ENCODE results near the gene CALCOCO1.
"Not testable (repeated sequence)": the region's sequence is repeated elsewhere in the genome, so short reads cannot be mapped to it uniquely, and the experiment has no call there.

The CALCOCO1 gene

DNA sequence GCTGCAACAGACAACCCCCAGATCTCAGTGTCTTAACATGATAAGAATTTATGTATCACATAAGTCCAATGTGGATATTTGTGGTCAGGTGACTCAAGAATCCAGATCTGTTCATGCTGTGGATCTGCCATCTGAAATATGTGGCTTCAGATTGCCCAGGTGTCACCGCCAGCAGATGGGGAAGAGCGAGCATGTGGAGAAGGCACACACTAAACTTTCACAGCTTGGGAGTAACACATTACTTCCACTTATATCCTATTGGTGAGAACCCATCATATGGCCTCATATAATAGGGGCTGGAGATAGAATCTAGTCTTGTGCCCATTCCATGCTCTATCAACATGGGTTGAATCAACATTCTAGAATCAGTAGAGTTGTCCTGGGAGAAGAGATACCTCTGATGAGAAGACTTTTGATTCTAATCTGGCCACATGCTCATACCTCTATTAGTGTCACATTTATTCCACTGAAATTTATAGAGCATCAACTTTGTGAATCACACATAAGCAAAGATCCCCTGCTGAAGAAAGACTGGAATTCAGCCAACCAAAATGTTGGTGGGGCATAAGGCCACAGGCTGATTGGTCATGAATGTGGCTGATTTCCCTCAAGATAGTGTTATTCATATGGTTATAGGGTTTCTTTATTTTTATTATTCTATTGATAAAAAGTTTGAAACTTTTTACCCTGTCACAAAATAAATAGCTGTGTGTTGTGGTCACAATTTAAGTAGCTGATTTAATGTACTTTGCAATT lies 6.0 kb upstream of the CALCOCO1 start:
- DNase-seq (ENCODE audit: low read depth), result no peak

DNA sequence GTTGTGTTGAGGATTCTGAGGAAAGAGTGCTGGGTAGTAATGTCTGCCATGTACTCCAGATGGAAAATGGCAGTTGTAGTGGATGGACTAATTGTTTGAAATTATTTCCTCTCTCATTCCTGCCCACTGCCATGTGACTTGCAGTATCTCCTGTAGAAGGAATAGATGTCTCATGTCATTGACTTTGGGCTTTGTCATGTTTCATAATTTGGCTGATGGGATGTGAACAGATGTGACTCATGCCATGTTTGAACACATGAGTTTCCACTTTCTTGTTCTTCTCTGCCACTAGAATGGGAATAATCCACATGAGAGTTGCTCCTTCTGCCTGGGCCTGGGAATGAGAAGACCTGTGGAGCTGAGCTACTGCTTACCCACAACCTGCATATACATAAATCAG lies 2.4 kb upstream of the CALCOCO1 start:
- DNase-seq (ENCODE audit: low read depth), result no peak

DNA sequence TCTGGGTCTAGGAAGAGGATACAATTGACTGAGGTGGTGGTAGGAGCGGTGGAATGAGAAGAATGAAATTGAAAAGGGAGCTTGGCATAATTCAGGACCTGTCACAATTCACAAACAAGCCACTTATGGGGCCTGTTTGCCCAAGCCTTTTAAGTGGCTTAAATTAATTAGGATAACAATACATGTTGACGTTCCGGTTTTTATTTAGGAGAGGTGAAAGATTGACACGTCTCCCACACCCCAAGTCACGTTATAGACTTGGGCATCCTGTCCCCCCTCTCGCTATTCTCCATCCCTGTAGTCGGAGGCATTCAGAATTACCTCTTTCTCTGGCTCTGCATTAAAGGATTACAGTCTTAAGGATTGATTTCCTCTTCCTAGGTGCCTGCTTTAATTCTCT lies 954 bp upstream of the CALCOCO1 start:
- DNase-seq (ENCODE audit: low read depth), result no peak

DNA sequence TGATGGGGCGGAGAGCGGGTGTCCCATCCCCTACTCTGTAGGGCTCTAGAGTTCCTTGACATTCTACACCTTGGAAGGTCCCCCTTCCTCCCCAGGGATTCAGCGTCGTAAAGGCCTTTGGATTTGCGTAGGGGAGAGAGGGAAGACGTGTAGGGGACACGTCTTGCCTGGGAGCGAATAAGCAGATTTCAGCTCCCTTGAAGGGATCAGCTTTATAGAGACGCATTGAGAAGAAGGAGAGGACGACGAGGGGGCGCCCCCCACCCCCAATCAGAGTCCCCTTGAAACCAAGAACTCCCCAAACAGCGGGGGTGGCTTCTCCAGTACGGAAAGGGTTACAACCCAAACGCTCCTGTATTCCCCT lies 324 bp downstream of the CALCOCO1 start:
- no peak for DNase-seq (ENCODE audit: low read depth)

DNA sequence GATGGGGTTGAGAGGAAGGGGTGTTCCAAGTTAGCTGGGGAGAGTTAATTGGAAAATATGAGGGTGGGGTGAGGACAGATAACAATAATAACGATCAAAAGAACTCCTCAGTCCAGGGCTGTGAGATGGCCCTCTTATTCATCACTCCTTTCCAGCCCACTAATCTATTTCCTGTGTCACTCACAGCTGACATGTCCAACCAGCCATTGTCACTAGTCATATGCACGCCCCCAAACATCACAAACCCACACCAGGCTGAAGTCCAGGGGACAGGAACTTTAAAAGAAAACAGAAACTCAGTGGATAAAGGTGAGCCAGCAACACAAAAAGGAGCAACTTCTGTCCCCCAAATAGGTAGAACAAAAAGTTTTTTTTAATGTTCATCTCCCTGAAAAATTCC lies 911 bp downstream of the CALCOCO1 start:
- no peak for DNase-seq (ENCODE audit: low read depth)

DNA sequence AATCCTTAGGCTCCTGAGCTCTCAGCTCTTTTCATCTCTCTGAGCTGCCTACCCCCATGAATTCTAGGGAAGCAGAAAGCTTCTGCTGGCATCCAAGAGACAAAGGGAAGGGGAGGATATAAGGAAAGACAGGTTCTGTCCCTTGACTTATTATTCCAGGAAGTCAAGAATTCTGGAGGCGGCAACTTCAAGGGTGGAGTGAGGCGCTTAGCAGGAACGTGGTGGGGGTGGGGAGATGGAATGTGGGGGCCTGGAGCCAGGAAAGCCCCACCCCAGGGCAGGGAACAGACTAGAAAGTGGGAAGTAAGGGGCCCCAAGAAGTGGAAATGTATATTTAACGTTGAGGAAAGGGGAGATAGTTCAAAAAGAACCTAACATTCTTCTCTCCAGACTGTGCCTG lies 1.4 kb downstream of the CALCOCO1 start:
- DNase-seq (ENCODE audit: low read depth), result no peak

DNA sequence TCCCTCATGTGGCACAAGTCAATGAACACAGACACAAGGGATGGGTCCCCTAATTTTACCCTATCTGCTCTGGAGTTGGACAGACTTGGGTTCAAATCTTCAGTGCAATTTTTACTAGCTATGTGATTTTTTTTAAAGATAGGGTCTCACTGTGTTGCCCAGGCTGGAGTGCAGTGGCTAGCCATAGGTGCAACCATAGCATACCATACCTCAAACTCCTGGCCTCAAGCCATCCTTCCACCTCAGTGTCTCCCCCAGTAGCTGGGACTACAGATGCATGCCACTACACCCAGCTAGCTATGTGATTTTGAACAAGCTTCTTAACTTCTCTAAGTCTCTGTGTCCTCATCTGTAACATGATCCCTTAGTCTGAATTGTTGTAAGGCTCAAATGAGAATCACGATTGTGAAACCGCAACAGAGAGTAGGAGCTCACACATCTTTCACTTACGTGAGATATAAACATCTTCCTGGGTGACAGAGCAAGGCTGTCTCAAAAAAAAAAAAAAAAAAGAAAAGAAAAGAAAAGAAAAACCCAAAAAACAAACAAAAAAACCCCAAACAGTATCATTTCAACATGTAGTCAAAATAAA lies 4.7 kb downstream of the CALCOCO1 start:
- no peak for DNase-seq (ENCODE audit: low read depth)

DNA sequence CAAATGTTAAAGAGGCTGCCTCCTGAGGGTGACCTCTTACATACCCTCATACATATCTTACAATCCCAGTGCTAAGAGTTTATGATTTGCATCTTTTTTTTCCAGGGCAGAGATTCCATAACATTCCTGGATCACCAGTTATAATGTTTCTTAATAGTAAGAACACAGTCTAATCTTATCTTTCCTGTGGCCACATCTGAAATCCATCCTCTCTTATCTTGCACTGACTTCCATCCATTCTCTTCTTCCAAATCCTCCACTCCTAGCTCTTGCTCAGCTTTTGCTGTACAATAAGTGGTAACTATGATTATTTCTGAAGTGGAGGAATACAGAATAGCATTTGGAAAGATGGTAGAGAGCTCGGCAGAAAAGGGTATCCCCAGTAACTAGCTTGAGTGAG lies 6.3 kb downstream of the CALCOCO1 start:
- no peak for DNase-seq (ENCODE audit: low read depth)

DNA sequence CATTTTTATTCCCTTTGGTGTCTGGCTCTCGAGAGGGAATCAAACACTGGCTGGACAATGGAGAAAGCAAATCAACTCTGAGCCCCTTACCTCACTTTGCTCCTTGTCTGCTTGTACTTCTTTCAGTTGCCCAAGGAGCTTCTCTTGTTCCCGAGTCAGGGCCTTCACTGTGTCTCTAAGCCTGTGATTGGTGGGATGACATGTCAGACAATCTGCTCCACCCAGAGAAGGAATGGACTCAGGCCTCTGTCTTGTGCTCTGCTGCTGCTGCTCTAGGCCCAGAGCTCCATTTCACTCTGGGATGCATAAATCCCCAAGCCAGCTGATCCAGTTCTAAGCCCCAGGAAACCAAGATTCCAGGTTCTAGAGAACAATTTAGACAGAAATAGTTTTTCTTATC lies 7.6 kb downstream of the CALCOCO1 start:
- no peak for DNase-seq (ENCODE audit: low read depth)

DNA sequence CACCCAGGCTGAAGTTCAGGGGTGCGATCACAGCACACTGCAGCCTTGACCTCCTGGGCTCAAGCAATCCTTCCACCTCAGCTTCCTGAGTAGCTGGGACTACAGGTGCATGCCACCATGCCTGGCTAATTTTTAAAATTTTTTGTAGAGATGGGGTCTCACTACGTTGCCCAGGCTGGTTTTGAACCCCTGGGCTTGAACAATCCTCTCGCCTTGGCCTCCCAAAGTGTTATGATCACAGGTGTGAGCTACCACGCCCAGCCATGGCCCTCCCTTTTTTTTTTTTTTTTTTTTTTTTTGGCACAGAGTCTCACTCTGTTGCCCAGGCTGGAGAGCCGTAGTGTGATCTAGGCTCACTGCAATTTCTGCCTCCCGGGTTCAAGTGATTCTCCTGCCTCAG lies 8.7 kb downstream of the CALCOCO1 start:
- not testable (repeated sequence) for DNase-seq (ENCODE audit: low read depth)

DNA sequence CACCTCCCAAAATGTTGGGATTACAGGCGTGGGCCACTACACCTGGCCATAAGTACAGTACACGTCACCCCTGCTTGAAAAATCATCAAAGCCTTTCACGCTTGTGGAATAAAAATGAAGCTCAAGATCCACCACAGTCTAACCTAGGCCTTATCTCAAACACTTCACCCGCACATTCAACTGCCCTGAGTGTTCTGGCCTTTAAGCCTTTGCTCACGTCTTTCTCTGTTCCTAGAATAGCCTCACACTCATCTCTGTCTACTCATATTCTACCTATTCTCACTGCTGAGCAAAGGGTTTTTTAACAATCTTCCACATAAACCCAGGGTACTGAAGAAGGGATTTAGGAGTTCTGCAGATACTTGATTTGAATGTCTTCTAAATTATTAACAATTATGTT lies 9.9 kb downstream of the CALCOCO1 start:
- no peak for DNase-seq (ENCODE audit: low read depth)

DNA sequence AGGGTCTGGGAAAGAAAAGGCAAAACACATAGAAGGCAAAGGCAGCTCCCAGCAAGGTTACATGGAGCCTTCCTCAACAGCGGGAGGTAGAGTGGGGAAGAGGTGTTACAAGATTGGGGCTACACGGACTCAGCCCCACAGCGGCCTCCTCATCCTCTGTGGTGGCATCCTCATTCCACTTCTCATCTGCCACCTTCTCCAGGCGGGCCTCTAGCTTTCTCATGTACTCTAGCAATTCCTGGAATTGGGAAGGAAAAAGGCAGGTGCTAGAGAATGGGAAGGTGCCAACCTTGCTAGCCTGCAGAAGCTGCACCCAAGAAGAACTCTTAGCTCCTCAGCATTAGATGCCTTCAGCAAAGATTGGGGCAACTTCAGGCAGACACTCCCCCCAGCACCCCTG lies 13.2 kb downstream of the CALCOCO1 start:
- DNase-seq (ENCODE audit: low read depth), result no peak

DNA sequence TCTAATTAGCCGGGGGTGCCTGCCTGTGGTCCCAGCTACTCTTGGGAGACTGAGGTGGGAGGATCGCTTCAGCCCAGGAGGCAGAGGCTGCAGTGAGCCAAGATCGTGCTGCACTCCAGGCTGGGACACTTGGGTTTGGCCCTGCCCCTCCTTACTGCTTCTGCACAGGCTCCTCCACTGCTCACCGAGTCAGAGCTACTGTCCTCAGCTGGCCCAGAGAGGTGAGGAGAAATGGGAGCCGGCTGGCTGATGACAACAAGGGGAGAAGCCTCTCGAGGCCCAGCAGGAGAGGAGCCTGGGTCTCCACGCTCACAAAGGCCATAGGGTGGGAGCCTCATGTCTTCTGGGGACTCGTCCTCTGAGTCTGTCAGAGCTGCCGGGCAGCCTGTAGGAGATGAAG lies 13.7 kb downstream of the CALCOCO1 start:
- no peak for DNase-seq (ENCODE audit: low read depth)

DNA sequence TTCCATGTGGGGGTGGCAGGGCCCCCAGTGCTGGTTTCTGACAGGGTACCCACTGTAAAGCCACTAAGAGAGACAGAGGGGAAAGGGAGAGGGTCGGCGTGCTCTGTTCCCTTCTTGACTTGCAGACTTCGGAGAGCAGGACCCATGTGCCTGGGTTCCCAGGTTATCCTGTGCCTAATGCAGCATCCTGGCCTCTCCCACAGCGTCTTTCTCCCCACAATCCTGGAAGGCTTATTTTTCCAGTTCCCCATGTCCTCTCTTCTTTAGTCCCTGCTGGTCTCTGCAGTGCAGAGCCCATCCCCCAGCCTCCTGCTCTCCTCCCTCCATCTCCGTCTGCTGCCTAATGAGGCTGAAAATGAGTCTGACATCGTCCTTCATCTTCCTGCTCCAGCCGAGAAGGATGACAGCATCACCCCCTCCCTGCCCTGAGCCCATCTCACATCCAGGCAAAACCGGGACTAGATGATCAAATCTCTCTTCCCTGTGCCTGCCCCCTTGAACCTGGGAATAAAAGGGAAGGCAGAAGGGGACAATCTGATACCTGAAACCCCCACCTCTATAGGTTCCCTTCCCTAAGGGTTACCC lies 15.1 kb downstream of the CALCOCO1 start:
- no peak for DNase-seq (ENCODE audit: low read depth)

DNA sequence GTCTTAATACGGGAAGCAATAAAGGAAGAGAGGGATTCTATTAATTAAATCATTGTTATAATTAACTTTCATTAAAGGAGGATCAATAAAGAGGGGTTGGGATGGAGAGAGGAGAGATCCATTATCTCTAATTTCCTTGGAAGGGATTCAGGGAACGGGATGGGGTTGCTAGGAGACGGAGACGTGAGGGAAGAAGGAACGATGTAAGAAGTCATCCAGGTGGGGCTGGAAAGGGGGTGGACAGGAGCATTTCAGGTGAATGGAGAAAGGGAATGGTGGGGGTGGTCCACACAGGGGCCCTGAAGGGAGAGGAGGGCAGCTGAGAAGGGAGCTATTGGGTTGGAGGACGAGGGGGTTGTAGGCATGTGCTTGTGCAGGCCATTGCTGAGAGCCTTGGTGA lies 17.2 kb downstream of the CALCOCO1 start:
- no peak for DNase-seq (ENCODE audit: low read depth)

DNA sequence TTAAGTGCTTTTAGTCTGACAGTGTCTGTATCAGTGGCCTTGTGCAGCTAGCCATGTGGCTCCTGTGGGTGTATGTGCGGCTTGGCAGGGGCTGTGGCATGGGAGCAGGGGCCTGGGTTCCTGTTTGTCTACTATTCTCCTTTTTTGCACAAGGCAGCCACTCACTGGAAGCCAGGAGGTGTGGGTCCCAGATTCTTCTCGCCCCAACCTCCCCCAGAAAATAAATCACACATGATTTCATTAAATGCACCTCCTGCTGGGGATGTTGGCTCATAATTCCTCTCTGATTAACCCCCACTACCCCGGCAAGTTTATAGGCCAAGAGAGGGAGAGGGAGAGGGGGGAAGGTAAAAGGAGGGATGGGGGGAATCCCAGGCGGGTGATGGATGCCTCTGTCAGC lies 17.6 kb downstream of the CALCOCO1 start:
- no peak for DNase-seq (ENCODE audit: low read depth)

DNA sequence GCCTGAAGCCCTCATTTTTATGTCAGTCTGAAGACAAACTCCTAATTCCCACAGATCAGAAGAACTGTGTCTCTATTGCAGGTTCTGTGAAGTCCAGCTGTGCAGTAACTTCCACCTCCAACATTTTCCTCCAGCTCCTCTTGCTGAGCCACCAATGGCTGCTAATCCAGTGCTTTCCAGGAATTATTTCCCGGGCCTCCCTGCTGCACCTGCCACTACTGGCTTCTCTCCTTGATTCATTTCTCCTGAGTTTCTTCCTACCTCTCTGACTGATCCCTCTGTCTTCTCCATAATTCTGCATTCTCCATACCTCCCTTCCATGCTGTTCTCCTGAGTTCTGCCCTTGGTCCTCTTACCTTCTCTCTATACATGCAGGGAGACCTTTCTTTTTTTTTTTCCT lies 21.2 kb downstream of the CALCOCO1 start:
- no peak for DNase-seq (ENCODE audit: low read depth)

DNA sequence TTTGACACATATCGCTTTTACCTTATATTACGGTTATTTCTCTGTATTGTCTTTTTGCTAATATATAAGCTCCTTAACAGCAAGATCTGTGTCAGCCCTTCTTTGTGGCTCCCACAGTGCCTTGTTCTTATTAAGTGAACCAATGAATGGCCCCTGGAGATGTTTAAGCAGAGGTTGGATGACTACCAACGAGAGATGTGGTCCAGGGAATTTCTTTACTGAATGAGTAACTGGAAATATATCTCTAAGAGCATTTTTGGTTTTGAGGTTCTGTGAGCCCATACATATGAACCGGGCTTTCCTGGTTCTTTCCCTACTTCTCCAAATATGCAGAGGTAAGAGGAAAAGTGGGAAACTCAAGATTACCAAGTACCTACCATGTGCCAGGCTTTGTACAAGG lies 23.5 kb downstream of the CALCOCO1 start:
- DNase-seq (ENCODE audit: low read depth), result no peak

DNA sequence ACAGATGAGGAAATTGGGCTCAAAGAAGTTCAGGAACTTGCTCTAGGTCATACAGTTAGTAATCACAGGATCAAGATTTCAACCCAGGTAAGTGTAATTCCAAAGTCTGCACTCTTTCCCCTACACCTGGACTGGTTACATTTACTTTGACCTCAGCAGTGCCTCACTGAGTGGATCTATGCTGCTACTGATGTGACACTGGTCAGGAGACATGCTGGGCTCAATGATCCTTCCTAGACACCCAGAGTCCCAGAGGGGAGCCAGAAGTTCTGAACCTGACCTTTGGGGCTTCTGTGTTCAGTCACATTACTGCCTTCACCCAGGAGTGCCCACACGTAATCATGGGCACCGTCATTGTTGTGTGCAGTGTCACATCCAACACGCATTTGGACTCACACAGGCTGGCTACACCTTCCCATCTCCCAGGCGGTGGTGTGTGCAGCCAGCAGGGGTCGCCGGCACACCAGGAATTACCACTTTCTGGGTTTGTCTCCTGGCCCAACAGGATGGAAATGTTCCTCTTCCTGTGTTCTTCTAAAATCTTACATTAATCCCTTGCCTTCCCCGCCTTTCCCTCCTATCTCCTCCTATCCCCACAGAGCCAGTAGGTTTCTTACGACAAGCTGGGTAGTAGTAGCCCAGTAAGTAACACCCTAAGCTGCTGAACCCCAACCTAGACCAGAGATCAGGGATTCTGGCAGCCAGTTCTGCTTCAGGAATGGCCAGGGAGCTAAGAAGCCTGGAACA lies 25.6 kb downstream of the CALCOCO1 start:
- peak; percentile 27 for DNase-seq (ENCODE audit: low read depth)

DNA sequence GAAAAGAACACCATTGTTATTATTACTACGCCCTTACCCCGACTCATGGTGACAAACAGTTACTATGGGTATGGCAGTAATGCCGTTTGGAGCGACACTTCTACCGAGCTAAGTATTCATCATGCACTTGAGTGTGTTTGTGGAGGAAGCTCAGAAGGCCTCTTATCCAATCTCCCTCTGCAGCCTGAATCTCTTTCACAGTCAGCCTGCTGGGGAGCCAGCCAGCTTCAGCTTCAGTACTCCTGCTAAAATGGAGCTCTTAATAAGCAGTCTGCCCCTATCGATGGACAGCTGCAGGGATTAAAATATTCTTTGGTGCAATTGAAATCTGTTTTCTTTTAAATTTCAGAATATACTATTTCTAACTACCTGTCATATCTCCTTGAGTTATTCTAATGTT lies 26.7 kb downstream of the CALCOCO1 start:
- no peak for DNase-seq (ENCODE audit: low read depth)

DNA sequence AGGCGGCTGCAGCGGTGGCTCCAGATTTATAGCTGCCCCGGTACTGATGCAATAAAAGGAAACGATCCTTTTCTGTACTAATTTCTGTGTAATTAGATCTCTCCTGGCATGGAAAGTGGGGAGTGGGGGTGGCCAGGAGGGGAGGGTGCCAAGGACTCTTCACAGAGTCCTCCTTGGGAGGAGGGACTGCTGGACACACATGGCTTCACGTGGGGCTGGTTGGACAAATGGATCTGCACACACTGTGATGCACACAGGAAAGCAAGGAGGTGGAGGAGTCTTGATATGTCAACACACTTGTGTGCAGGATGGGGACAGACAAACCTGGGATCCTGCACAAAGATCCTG lies 27.6 kb downstream of the CALCOCO1 start:
- DNase-seq (ENCODE audit: low read depth), result no peak

DNA sequence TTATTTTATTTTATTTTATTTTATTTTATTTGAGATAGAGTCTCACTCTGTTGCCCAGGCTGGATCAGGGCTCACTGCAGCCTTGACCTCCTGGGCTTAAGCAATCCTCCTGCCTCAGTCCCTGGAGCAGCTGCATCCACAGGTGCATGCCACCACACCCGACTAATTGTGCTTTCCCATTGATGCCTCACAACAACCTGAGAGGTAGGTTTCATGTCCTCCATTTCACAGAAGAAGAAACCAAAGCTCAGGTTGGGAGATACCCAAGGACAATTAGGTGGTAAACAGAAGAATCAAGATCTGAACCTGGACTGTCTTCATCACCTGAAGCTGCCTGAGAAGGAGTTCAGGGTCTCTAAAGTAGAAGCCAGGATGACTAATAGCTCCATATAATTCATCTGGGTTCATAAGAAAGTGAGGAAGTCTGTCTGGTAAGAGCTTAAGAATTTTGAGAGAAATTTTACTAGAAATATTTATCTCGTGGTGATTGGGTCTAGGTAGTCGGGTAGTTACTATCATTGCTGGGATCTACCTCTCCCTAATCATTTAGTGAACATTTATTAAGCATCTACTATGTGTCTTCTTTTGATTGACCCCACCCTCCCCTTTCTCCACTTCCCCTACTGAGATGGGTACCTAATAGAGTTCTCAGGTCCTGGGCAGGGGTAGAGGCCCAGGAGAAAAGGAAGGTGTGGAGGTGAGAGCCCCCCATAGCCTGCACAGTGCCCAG lies 28.1 kb downstream of the CALCOCO1 start:
- DNase-seq (ENCODE audit: low read depth), result no peak

Measured in HS-27A (cell line).